Measurements from ENCODE around the gene SLX9. TPM values are rescaled to one million over a fixed set of nuclear protein-coding genes. Genes with fewer than 3 reads are reported as not detected.

The SLX9 gene
- total and polyA plus RNA-seq, 9 donors = 5.6 to 24.1 (median 16.6) TPM

DNA sequence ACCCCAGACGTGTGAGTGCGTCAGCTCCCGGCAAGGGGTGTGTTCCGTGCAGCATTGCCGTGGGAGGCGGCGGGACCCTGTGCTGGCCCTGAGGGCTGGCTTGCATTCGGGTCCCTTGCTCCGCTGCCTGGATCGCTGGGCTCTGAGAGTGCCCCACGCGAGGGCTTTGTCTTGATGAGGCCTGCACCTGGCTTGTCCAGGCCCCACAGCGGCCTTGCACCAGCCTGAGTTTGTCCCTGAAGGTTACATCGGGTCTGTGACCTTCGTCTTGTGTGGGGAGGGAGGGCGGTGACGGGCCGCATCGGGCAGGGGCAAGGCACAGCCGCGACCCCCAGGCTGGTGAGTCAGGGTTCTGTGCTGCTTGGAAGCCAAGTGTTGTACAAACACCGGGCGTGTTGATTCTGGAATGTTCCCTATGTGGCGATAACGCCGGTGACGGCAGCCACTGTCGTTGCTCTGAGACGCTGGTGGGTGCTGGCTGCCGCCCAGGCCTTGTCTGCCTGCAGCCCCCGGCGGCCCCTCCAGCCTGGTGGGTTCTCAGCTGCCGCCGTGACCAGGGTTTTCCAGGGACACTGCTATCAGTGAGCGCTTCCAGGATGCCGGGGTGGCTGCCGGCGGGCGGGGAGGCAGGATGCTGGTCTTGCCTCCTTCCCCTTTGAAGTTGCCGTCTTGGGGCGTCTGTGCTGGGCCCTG, 42.9 kb downstream of the SLX9 start:
- peak in 1 of 5 donors; percentile 66 for DNase-seq
- Histone ChIP-seq H3K4me1 (ENCODE audit: insufficient read depth) (peaks cover 4% of the 10 kb centered on the region), H3K27ac (no peak overlapping the region)

DNA sequence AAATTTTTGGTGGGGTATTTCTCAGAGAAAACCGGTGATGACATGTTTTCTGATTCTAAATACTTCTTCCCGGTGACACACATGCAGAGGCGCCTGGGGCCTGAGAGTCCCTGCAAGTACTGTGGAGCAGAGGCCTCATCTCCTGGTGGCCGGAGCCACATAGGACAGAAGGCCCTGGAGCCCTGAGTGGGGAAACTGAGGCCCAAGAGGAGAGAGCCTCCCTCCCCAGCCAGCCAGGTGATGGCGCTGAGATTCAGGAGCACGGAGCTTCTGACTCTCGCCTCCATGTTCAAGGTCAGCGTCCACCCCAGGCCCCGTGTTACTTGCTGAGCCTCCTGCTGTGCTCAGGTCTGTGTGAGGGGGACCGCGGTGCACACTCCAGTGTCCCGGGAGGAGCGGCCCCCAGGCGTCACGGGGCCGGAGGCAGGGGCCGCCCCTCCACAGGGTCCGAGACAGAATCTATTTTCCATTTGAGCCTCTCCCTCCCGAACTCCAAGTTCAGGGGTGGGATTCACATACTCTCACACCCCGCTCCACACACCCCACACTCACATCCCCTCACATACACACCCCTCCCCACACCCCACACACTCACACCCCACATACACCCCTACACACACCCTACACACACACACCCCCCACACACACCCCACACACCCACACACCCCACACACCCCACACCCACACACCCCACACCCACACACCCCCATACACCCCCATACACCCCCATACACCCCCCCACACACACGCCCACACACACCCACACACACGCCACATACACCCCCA, 43.8 kb downstream of the SLX9 start:
- WGBS, 3 donors = 73 to 80% (median 76%) methylated on average over 20 of the region's 22 CpGs
- intact Hi-C loops (cut with DNase I) = no loop called here
- Histone ChIP-seq H3K4me1 (ENCODE audit: insufficient read depth) (peaks cover 4% of the 10 kb centered on the region), H3K9me3 (no peaks in the 10 kb centered on the region), H3K36me3 (no peaks in the 10 kb centered on the region), H3K4me3 (no peak overlapping the region), H3K27me3 (no peaks in the 10 kb centered on the region), H3K27ac (no peak overlapping the region)
- no peak for DNase-seq
- TF ChIP-seq EP300 (IDR thresholded peaks at IDR 0.05) (no peak), POLR2A (IDR thresholded peaks at IDR 0.05) (no peak)
- TF ChIP-seq, protein P1, sequence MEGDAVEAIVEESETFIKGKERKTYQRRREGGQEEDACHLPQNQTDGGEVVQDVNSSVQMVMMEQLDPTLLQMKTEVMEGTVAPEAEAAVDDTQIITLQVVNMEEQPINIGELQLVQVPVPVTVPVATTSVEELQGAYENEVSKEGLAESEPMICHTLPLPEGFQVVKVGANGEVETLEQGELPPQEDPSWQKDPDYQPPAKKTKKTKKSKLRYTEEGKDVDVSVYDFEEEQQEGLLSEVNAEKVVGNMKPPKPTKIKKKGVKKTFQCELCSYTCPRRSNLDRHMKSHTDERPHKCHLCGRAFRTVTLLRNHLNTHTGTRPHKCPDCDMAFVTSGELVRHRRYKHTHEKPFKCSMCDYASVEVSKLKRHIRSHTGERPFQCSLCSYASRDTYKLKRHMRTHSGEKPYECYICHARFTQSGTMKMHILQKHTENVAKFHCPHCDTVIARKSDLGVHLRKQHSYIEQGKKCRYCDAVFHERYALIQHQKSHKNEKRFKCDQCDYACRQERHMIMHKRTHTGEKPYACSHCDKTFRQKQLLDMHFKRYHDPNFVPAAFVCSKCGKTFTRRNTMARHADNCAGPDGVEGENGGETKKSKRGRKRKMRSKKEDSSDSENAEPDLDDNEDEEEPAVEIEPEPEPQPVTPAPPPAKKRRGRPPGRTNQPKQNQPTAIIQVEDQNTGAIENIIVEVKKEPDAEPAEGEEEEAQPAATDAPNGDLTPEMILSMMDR (IDR thresholded peaks at IDR 0.05) = no peak

More for the DNA sequence above, 42.9 kb downstream of the SLX9 start:
- Histone ChIP-seq H3K36me3 (no peaks in the 10 kb centered on the region), H3K9me3 (no peaks in the 10 kb centered on the region), H3K4me3 (no peak overlapping the region), H3K27me3 (no peaks in the 10 kb centered on the region)
- WGBS, 3 donors = 40 to 56% (median 54%) methylated on average over 41 of the region's 41 CpGs
- TF ChIP-seq EP300 (IDR thresholded peaks at IDR 0.05) (no peak), POLR2A (IDR thresholded peaks at IDR 0.05) (no peak)
- TF ChIP-seq, protein P1 (IDR thresholded peaks at IDR 0.05) = no peak
- intact Hi-C loops (cut with DNase I) = no loop called here

DNA sequence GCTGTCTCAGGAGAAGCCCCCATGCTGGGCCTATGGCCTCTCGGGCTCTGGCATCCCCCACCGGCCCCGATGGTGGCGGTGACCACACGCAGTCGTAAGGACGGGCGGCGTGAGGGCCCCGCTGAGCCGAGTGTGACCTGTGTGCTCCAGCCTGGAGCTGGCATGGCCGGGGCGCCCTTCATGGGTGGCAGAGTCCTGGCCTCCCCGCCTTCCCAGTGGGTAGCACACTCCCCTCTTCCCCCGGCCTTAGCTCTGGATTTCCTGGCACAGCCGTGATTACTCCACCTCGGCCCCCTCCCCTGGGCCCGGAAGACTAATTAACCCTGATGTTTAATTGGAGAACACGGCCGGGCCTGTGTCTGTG, 44.6 kb downstream of the SLX9 start:
- peaks cover 10% of the 10 kb centered on the region for H3K4me1 ChIP-seq (ENCODE audit: insufficient read depth)
- no peaks in the 10 kb centered on the region for H3K27me3 ChIP-seq
- no peak overlapping the region for H3K4me3 ChIP-seq
- H3K36me3 ChIP-seq = no peaks in the 10 kb centered on the region
- no peaks in the 10 kb centered on the region for H3K9me3 ChIP-seq
- TF ChIP-seq, protein P1 (IDR thresholded peaks at IDR 0.05) = no peak
- TF ChIP-seq EP300 (IDR thresholded peaks at IDR 0.05) (no peak), POLR2A (IDR thresholded peaks at IDR 0.05) (no peak)
- 47 to 53% (median 50%) methylated on average over 9 to 20 of the region's 20 CpGs for WGBS, 3 donors
- peak in 3 of 5 donors; percentile 15 to 38 (median 15) for DNase-seq
- H3K27ac ChIP-seq = no peak overlapping the region
- intact Hi-C loops (cut with DNase I) = no loop called here

DNA sequence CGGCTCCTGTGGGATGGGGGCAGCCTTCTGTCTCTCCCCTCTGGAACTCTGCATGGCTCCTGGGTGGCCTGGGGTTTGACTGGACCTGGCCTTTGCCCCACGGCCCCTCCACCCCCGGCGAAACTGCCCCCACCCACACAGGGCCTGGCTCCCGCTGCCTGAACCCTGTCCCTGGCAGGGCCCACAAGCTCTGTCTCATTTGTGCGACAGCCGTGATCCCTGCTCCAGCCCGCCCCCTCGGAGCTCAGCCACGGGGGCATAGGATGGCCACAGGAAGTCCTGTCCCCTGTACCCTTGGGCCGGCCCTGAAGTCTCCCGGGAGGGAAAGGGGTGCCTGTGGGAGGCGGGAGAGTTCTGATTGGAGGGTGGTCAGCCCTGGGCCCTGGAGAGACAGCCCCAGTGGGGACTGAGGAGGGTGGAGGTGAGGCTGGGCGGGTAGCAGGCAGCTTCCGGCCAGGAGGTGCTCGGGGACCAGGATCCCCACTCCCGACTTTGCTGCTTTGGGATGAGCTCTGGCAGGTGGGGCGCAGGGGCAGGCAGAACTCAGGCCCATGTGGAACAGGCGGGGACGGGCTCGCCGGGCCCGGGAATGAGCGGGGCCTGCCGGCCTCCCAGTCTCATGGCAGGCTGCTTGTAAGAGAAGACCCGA, 45.1 kb downstream of the SLX9 start:
- no peak overlapping the region for H3K27ac ChIP-seq
- TF ChIP-seq, protein P1 (IDR thresholded peaks at IDR 0.05) = no peak
- TF ChIP-seq POLR2A (IDR thresholded peaks at IDR 0.05) = no peak
- no peak for TF ChIP-seq EP300 (IDR thresholded peaks at IDR 0.05)
- no peaks in the 10 kb centered on the region for H3K36me3 ChIP-seq
- H3K27me3 ChIP-seq = no peaks in the 10 kb centered on the region
- 65 to 68% (median 66%) methylated on average over 26 of the region's 26 CpGs for WGBS, 3 donors
- H3K4me1 ChIP-seq (ENCODE audit: insufficient read depth) = peaks cover 13% of the 10 kb centered on the region
- intact Hi-C loops (cut with DNase I) = no loop called here
- no peak overlapping the region for H3K4me3 ChIP-seq
- peak in 3 of 5 donors; percentile 14 to 40 (median 21) for DNase-seq
- H3K9me3 ChIP-seq = no peaks in the 10 kb centered on the region
